GM20000 (cell line): Measurements from ENCODE around the gene FAM83G.
"Not testable (repeated sequence)": the region's sequence is repeated elsewhere in the genome, so short reads cannot be mapped to it uniquely, and the experiment has no call there.

ENCODE experiments used
- DNase-seq: peaks from one replicate; pipeline ENCODE4 v3.0.0; 2012; ENCODE audit warnings: low spot score
- CTCF ChIP-seq: IDR thresholded peaks from 2 replicates; pipeline ENCODE4 v1.5.1; 2012; ENCODE audit warnings: mild to moderate bottlenecking, control low read depth; ENCODE audit errors: extremely low read depth, missing control alignments

Gene FAM83G

DNA sequence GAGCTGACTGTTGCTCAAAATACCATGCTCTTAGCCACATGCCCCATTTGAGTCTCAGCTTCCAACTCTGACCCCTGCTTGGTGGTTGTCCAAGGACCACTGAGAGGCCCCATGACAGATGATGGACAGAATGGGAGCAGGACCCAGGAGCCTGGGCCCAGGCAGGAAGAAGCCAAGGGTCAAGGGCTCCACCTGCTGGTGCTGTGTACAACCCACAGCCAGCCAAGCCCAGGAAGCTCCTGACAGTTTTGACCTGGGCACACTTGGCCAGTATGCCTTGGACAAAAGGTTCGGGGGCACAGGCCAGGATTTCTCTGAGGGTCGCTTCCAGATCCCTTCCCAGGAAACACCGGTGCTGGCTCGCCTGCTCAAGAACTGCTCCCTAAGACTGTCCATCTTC, 27.2 kb upstream of the FAM83G start:
- DNase-seq, result not testable (repeated sequence)
- TF ChIP-seq CTCF, result peak; percentile 39

DNA sequence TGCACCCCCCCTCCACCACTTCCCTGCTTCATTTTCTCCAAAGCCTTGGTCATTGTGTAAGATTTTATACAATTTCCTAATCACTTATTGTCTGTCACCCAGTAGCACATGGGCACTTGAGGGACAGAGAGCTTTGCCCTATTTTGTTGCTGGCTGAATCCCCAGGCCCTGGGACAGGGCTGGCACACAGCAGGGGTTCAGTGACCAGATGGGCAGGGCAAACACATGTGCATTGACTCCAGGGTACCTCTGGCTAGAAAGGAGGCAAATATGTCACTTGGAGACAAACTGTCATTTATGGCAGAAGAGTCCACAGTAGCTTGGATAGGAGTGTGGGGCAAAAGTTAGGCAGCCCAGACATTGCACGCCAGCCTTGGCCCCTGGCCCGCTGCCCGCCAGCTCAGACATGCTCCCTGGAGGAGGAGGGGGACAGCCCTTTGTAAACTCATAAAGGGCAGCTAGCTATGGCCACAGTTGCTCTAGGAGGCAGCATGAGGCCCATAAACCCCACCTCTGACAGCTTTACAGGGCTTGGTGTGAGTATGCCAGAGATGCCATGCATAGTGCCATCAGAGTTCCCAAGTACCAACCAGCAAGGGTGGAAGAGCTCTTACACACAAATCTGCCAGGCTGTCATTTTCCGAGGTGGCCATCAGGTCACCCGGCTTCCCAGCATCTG, 26.3 kb upstream of the FAM83G start:
- DNase-seq, result not testable (repeated sequence)

DNA sequence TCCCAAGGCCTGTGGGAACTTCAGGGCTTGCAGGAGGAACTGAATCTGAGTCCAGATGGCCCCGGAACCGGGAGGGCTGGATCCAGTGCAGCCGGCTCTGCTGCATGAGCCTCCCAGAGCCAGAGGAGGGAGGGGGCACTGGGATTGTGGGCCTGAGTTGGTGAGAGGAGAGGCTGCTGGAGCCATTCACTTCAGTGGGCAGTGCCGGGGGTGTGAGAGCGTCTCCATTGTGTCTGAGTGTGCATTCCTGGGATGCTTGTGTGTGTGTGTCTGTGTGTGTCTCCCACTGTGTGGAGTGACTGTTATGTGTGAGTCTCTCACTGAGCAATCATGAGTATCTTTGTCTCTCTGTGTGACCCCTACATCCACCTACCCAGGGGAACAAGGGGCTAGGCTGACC, 25.2 kb upstream of the FAM83G start:
- not testable (repeated sequence) for DNase-seq

GRCh38 chr17:19028671-19029070, 24.1 kb upstream of the FAM83G start:
- DNase-seq, result not testable (repeated sequence)

DNA sequence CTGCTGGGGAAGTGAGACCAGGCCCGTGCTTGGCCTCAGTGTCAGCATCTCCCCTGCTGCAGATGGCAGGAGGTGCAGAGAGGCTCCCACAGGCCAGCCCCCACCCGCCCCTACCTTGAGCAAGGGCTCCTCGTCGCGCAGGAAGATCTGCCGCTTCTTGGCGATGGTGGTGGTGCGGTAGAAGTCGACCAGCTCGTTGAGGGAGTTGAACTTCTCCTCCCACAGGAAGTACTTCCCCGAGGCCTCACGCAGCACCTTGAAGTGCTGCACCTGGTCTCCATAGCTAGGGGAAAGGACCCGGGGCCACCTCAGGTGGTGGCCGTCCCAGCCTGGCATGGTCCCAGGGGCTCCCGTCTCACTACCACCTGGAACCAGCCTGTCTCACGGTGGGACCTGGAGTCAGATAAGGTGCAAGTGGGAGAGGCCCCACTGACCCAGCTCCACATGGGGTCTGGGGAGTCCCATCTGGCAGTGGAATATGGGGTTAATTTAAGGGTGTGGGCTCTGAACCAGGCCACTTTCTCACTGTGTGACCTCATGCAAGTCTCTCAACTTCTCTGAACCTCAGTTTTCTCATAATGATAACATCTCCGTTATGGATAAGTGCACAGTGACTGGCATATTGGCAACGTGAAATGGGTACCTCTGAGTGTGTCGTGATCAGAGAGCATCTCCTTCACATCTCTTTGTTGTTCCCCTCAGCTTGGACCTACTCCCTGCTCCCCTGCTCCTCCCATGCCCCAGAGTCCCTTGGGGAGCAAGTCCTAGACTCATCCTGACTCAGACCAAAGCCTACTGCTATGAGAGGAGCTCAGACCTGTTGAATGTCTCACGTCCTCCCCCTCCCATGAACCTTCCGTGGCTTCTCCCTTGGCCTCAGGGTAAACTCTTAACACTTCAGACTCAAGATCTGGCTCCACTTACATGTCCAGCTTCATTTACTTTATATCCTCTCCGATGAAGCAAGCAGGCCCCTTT, 19.8 kb upstream of the FAM83G start:
- no peak for DNase-seq
- TF ChIP-seq CTCF, result no peak

- DNase-seq, result no peak
- TF ChIP-seq CTCF, result no peak
Observed at GRCh38 chr17:19023209-19023999, 18.8 kb upstream of the FAM83G start.

GRCh38 chr17:19022747-19023146, 18.2 kb upstream of the FAM83G start:
- TF ChIP-seq CTCF, result no peak
- no peak for DNase-seq

GRCh38 chr17:19022128-19022527, 17.6 kb upstream of the FAM83G start:
- no peak for DNase-seq
- no peak for TF ChIP-seq CTCF
